ENCODE data around the gene SF3B6.
A peak's percentile ranks its signal among the peaks of the same experiment; 100 is the strongest.

Gene SF3B6

DNA sequence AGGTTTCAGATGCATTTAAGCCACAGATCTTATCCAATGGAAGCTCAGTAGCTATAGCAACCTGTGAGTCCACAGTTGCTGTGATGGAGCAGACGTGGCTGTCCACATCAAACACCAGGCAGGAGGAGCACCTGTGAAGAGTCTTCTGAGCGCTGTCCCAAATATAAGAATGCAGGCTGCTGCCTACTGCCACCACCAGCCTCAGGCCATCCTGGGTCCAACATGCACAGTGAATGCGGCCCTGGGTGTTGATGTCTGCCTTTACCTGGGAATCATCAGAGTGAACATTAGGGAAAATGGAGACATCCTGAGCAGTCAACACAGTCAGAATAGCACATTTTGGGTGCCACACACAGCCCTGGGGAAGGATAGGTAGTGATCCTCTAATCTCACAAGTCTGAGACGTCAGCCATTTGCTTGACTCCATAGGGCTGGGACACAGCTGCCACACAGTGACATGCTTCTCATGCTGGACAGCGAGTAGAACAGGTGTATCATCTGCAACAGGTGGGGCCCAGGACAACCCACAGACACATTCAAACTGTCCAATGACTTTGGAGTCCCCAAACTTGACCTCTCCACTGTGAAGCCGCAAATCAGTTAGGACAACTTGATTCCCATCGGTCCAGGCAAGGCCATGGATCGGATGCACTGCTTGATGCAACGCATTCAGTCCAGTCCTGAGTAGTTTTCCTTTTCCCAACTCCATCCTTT is 37.2 kb downstream of the SF3B6 start:
- no peaks in the 10 kb centered on the region for H3K27me3 ChIP-seq (replicated peaks; ENCODE audit: control insufficient read depth, insufficient read depth, low read length)
- TF ChIP-seq, protein P1, sequence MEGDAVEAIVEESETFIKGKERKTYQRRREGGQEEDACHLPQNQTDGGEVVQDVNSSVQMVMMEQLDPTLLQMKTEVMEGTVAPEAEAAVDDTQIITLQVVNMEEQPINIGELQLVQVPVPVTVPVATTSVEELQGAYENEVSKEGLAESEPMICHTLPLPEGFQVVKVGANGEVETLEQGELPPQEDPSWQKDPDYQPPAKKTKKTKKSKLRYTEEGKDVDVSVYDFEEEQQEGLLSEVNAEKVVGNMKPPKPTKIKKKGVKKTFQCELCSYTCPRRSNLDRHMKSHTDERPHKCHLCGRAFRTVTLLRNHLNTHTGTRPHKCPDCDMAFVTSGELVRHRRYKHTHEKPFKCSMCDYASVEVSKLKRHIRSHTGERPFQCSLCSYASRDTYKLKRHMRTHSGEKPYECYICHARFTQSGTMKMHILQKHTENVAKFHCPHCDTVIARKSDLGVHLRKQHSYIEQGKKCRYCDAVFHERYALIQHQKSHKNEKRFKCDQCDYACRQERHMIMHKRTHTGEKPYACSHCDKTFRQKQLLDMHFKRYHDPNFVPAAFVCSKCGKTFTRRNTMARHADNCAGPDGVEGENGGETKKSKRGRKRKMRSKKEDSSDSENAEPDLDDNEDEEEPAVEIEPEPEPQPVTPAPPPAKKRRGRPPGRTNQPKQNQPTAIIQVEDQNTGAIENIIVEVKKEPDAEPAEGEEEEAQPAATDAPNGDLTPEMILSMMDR (IDR thresholded peaks at IDR 0.05; ENCODE audit: insufficient read depth, low read length, poor library complexity, severe bottlenecking) = no peak
- H3K4me3 ChIP-seq (replicated peaks; ENCODE audit: low read depth, low read length) = no peak overlapping the region
- DNase-seq (ENCODE audit: extremely low read depth, insufficient read length) = no peak
- peaks cover 2% of the 10 kb centered on the region for H3K36me3 ChIP-seq (ENCODE audit: control insufficient read depth, insufficient read depth, low read length)

DNA sequence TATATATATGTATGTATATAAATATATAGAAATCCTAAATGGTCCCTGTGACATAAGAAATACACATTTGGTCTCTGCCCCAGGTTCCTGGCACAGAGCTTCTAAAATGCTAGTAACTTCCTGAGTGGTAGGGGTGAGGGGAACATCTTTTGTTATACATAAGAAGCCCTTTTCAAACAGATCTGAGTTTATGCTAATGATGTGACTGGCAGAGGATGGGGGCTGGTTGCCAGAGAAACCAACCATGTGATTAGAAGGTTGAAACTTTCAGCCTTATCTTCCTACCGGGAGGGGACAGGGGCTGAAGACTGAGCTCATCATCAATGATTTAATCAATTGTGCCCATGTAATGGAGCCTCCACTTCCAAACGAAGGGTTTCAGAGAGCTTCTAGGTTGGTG is 49.9 kb downstream of the SF3B6 start:
- Histone ChIP-seq H3K4me3 (replicated peaks; ENCODE audit: low read depth, low read length) (no peak overlapping the region), H3K27me3 (replicated peaks; ENCODE audit: control insufficient read depth, insufficient read depth, low read length) (no peaks in the 10 kb centered on the region), H3K36me3 (ENCODE audit: control insufficient read depth, insufficient read depth, low read length) (peaks cover 11% of the 10 kb centered on the region)
- TF ChIP-seq, protein P1 (IDR thresholded peaks at IDR 0.05; ENCODE audit: insufficient read depth, low read length, poor library complexity, severe bottlenecking) = no peak
- no peak for DNase-seq (ENCODE audit: extremely low read depth, insufficient read length)

DNA sequence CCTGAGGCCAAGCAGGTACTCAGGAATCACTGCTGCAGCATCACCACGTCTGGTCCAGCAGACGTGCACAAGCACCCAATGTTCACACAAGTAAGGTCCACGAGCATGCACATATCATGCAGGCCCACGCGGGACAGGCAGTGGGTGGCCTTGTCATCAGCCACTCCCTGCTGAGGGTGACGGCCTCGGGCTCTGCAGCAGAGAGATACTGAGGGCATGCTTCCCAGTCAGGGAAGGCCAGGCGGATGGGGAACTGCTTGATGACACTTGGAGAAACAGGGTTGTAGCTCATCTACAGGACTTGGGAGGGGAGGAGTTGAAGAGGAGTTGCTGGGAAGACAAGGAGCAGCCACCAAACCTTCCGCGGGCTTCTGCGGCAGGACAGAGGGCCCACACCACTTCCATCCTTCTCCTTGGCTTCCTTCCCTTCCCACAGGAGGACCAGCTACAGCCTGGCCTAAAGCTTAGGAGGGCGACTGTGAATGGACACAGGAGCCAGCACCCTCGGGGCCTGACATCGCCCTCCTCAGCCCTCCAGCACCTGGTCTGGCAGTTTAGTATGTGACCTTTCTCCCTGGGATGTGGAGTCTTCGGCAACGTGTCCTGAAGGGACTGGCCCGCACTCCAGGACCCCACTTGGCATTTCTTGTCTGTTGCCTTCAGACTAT is 51.0 kb downstream of the SF3B6 start:
- H3K4me3 ChIP-seq (replicated peaks; ENCODE audit: low read depth, low read length) = no peak overlapping the region
- H3K27me3 ChIP-seq (replicated peaks; ENCODE audit: control insufficient read depth, insufficient read depth, low read length) = no peaks in the 10 kb centered on the region
- no peak for DNase-seq (ENCODE audit: extremely low read depth, insufficient read length)
- H3K36me3 ChIP-seq (ENCODE audit: control insufficient read depth, insufficient read depth, low read length) = peaks cover 7% of the 10 kb centered on the region
- TF ChIP-seq, protein P1 (IDR thresholded peaks at IDR 0.05; ENCODE audit: insufficient read depth, low read length, poor library complexity, severe bottlenecking) = no peak

DNA sequence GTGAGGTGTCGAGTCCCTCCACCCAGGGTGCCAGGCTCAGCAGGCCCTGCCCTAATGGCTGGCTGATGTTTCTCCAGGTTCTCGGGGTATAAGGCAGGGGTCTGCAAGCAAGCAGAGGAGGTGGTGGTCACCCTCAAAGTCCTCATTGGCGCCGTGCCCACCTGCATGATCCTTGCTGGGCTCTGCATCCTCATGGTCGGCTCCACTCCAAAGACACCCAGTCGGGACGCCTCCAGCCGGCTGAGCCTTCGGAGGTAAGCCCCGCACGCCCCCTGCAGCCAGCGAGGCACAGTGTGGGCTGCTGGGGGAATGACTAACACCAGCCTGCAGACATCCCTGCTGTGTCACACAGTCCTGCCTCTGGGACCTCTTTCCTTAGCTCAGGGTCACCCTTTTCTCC is 52.1 kb downstream of the SF3B6 start:
- no peak overlapping the region for H3K4me3 ChIP-seq (replicated peaks; ENCODE audit: low read depth, low read length)
- no peak for DNase-seq (ENCODE audit: extremely low read depth, insufficient read length)
- H3K27me3 ChIP-seq (replicated peaks; ENCODE audit: control insufficient read depth, insufficient read depth, low read length) = no peaks in the 10 kb centered on the region
- TF ChIP-seq, protein P1 (IDR thresholded peaks at IDR 0.05; ENCODE audit: insufficient read depth, low read length, poor library complexity, severe bottlenecking) = peak; percentile 4
- H3K36me3 ChIP-seq (ENCODE audit: control insufficient read depth, insufficient read depth, low read length) = peaks cover 7% of the 10 kb centered on the region

DNA sequence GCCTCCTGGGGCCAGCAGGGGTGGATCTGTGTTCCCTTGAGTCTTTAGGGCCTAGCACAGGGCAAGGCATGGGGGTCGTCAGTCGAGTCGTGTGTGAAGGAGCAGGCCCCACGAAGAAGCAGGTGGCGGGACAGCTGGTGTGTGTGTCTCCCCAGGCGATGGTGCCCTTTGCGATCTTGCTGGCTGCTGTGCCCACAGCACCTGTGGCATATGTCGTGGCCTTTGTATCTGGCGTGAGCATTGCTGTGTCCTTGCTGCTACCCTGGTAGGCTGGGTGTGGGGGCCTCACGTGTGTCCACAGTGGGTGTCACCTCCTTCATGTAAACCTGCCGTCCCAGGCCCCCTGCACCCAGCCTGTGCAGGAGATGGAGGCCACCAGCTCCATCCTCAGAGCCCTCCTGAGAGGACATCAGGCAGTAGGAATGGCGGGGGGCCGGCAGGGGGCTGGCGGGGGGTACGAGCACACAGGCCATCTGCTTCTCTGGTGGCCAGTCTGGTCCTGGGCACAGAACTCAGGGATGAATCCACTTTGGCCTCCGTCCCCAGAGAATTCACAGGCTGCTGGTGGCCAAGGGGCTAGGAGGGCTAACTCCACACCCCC is 53.1 kb downstream of the SF3B6 start:
- no peak for DNase-seq (ENCODE audit: extremely low read depth, insufficient read length)
- TF ChIP-seq, protein P1 (IDR thresholded peaks at IDR 0.05; ENCODE audit: insufficient read depth, low read length, poor library complexity, severe bottlenecking) = no peak
- Histone ChIP-seq H3K4me3 (replicated peaks; ENCODE audit: low read depth, low read length) (no peak overlapping the region), H3K27me3 (replicated peaks; ENCODE audit: control insufficient read depth, insufficient read depth, low read length) (no peaks in the 10 kb centered on the region), H3K36me3 (ENCODE audit: control insufficient read depth, insufficient read depth, low read length) (peaks cover 7% of the 10 kb centered on the region)
